Neural progenitor cell (in vitro differentiated cells): ENCODE measurements around the gene LDLRAD4. TPM values are rescaled to one million over a fixed set of nuclear protein-coding genes. Genes with fewer than 3 reads are reported as not detected.

Experiments used
- DNase-seq: peaks from one replicate; pipeline ENCODE4 v3.0.0-alpha.2; 2016; ENCODE audit warnings: low spot score
- H2AFZ ChIP-seq: fragments of 200-600 bp; sonication (generic); replicated peaks from 2 replicates; pipeline ENCODE4 v1.6.1; 2016; ENCODE audit warnings: antibody characterized with exemption
- H3F3A ChIP-seq: fragments of 200-600 bp; sonication (generic); 2 replicates; pipeline ENCODE4 v1.6.1; 2016; ENCODE audit warnings: antibody characterized with exemption, low read depth
- H3K27ac ChIP-seq: fragments of 200-600 bp; sonication (generic); 2 replicates; pipeline ENCODE4 v1.5.1; 2016; ENCODE audit warnings: mild to moderate bottlenecking
- H3K27me3 ChIP-seq: fragments of 200-600 bp; sonication (generic); 2 replicates; pipeline ENCODE4 v1.6.1; 2016; ENCODE audit warnings: mild to moderate bottlenecking, moderate library complexity
- H3K36me3 ChIP-seq: fragments of 200-600 bp; sonication (generic); 2 replicates; pipeline ENCODE4 v1.5.1; 2016
- H3K4me1 ChIP-seq: fragments of 200-600 bp; sonication (generic); 2 replicates; pipeline ENCODE4 v1.6.1; 2016; ENCODE audit warnings: mixed run types
- H3K4me2 ChIP-seq: fragments of 200-600 bp; sonication (generic); 2 replicates; pipeline ENCODE4 v1.6.1; 2016
- H3K4me3 ChIP-seq: fragments of 200-600 bp; sonication (generic); 2 replicates; pipeline ENCODE4 v1.5.1; 2016
- H3K79me2 ChIP-seq: fragments of 200-600 bp; sonication (generic); 2 replicates; pipeline ENCODE4 v1.6.1; 2016; ENCODE audit warnings: low read depth
- H3K9ac ChIP-seq: fragments of 200-600 bp; sonication (generic); 2 replicates; pipeline ENCODE4 v1.6.1; 2016
- H3K9me3 ChIP-seq: fragments of 200-600 bp; sonication (generic); 2 replicates; pipeline ENCODE4 v1.5.1; 2016; ENCODE audit warnings: low read depth
- H4K20me1 ChIP-seq: fragments of 200-600 bp; sonication (generic); 2 replicates; pipeline ENCODE4 v1.6.1; 2016; ENCODE audit warnings: low read depth
- H3K27ac Mint-ChIP-seq: 3 replicates; pipeline ENCODE4 v1.8.0; 2021; ENCODE audit warnings: mixed read lengths
- H3K27me3 Mint-ChIP-seq: 2 replicates; pipeline ENCODE4 v1.8.0; 2022; ENCODE audit warnings: low read depth, mild to moderate bottlenecking, inconsistent platforms, moderate library complexity, mixed read lengths; ENCODE audit not compliant: insufficient read depth
- H3K36me3 Mint-ChIP-seq: 3 replicates; pipeline ENCODE4 v1.8.0; 2021; ENCODE audit warnings: mixed read lengths
- H3K4me1 Mint-ChIP-seq: 3 replicates; pipeline ENCODE4 v1.8.0; 2021; ENCODE audit warnings: mixed read lengths
- H3K4me3 Mint-ChIP-seq: 3 replicates; pipeline ENCODE4 v1.8.0; 2021; ENCODE audit warnings: mild to moderate bottlenecking, moderate library complexity, mixed read lengths
- H3K9me3 Mint-ChIP-seq: 3 replicates; pipeline ENCODE4 v1.8.0; 2020; ENCODE audit warnings: mixed read lengths
- EZH2 ChIP-seq: fragments of 200-600 bp; sonication (generic); IDR thresholded peaks from 2 replicates; pipeline ENCODE4 v1.6.1; 2017; ENCODE audit warnings: antibody characterized with exemption, mild to moderate bottlenecking, moderate library complexity
- EZH2phosphoT487 ChIP-seq: fragments of 200-600 bp; sonication (generic); IDR thresholded peaks from 2 replicates; pipeline ENCODE4 v1.6.1; 2017; ENCODE audit warnings: antibody characterized with exemption
- total RNA-seq: library from RNA; depleted of rRNA; stranded (reverse); fragments of >200 nt; gene quantifications from 2 replicates; pipeline ENCODE4 v1.2.3, GENCODE V29; 2015; ENCODE audit warnings: low replicate concordance
- TF ChIP-seq, protein P1 (sequence below): fragments of 200-600 bp; sonication (generic); IDR thresholded peaks from 2 replicates; pipeline ENCODE4 v1.5.1; 2017; ENCODE audit warnings: antibody characterized with exemption, mild to moderate bottlenecking

The LDLRAD4 gene
- total RNA-seq, 1 donor from 2014 or later: 0.65 TPM

- H3K27ac ChIP-seq: no peak overlapping the region
- no peak overlapping the region for H3K9ac ChIP-seq
- H3K4me2 ChIP-seq: no peak overlapping the region
- Mint-ChIP-seq H3K27me3 (no peaks in the 10 kb centered on the region), H3K9me3 (peaks cover 3% of the 10 kb centered on the region), H3K27ac (no peak overlapping the region), H3K4me3 (no peak overlapping the region), H3K36me3 (peaks cover 4% of the 10 kb centered on the region), H3K4me1 (peaks cover 3% of the 10 kb centered on the region)
- H4K20me1 ChIP-seq: no peaks in the 10 kb centered on the region
- no peak overlapping the region for H3K4me3 ChIP-seq
- H3K9me3 ChIP-seq: no peaks in the 10 kb centered on the region
- H3F3A ChIP-seq: no peaks in the 10 kb centered on the region
- no peaks in the 10 kb centered on the region for H3K4me1 ChIP-seq
- peaks cover 15% of the 10 kb centered on the region for H3K27me3 ChIP-seq
- no peaks in the 10 kb centered on the region for H3K79me2 ChIP-seq
- DNase-seq: no peak
- no peaks in the 10 kb centered on the region for H3K36me3 ChIP-seq
- peak overlapping the region; percentile 15 for H2AFZ ChIP-seq
- TF ChIP-seq, protein P1, sequence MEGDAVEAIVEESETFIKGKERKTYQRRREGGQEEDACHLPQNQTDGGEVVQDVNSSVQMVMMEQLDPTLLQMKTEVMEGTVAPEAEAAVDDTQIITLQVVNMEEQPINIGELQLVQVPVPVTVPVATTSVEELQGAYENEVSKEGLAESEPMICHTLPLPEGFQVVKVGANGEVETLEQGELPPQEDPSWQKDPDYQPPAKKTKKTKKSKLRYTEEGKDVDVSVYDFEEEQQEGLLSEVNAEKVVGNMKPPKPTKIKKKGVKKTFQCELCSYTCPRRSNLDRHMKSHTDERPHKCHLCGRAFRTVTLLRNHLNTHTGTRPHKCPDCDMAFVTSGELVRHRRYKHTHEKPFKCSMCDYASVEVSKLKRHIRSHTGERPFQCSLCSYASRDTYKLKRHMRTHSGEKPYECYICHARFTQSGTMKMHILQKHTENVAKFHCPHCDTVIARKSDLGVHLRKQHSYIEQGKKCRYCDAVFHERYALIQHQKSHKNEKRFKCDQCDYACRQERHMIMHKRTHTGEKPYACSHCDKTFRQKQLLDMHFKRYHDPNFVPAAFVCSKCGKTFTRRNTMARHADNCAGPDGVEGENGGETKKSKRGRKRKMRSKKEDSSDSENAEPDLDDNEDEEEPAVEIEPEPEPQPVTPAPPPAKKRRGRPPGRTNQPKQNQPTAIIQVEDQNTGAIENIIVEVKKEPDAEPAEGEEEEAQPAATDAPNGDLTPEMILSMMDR: no peak
- TF ChIP-seq EZH2 (no peak), EZH2phosphoT487 (no peak)
Measured at GRCh38 chr18:13641551-13642439, 423.2 kb downstream of the LDLRAD4 start.

DNA sequence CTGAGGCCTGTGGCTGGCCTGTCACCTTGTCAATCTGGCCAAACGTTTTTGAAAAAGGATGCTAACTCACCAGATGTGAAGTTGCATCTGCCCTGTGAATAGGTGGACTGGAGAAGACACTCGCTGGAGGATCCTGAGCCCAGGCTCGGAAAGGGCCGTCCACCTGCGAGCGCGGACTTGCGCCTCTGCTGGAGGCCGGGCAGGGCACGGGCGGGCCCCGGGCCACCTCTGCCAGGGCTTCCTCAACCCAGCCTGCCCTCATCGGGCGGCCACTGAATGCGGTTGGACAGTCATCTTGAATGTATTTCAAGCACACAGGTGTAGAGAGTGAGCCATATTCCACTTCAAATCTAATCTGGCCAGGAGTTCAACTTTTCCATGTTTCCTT is 423.9 kb downstream of the LDLRAD4 start:
- TF ChIP-seq EZH2phosphoT487 (no peak), EZH2 (no peak)
- TF ChIP-seq, protein P1: no peak

DNA sequence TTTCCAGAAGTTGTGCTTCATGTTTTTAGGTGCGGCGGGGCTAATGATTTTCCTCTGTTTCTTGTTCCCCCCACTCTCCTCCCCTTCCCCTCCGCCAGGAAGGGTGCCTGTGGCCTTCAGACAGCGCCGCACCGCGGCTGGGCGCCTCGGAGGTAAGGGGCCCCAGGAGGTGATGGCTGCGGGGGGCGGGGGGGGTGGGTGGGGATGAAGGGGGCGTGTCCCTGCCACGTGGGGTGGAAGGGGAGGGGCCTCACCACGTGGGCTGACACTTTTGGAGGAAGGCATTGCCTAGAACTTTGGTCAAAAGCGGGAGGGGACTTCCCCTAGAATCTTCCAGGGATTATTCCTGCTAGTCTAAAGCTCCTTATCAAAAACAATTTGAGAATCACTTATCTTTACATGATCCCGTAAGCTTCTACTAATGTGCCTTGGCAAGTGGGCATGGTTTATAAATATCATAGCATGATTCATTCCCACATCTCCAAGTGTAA is 424.7 kb downstream of the LDLRAD4 start:
- H3K27ac Mint-ChIP-seq: no peak overlapping the region
- no peak overlapping the region for H3K4me3 Mint-ChIP-seq
- peaks cover 4% of the 10 kb centered on the region for H3K36me3 Mint-ChIP-seq
- H3F3A ChIP-seq: no peaks in the 10 kb centered on the region
- TF ChIP-seq, protein P1: no peak
- TF ChIP-seq EZH2phosphoT487 (no peak), EZH2 (no peak)
- no peak overlapping the region for H3K9ac ChIP-seq
- H3K27ac ChIP-seq: no peak overlapping the region
- H3K9me3 Mint-ChIP-seq: peaks cover 3% of the 10 kb centered on the region
- no peak overlapping the region for H3K4me3 ChIP-seq
- H3K79me2 ChIP-seq: no peaks in the 10 kb centered on the region
- no peaks in the 10 kb centered on the region for H4K20me1 ChIP-seq
- no peak for DNase-seq
- H3K4me1 Mint-ChIP-seq: no peaks in the 10 kb centered on the region
- H3K4me1 ChIP-seq: no peaks in the 10 kb centered on the region
- no peaks in the 10 kb centered on the region for H3K36me3 ChIP-seq
- H2AFZ ChIP-seq: no peak overlapping the region
- H3K9me3 ChIP-seq: no peaks in the 10 kb centered on the region
- no peaks in the 10 kb centered on the region for H3K27me3 Mint-ChIP-seq
- no peak overlapping the region for H3K4me2 ChIP-seq
- peaks cover 15% of the 10 kb centered on the region for H3K27me3 ChIP-seq

More for the DNA sequence above, 423.9 kb downstream of the LDLRAD4 start:
- H3K4me2 ChIP-seq: no peak overlapping the region
- no peaks in the 10 kb centered on the region for H3K9me3 ChIP-seq
- peaks cover 3% of the 10 kb centered on the region for H3K9me3 Mint-ChIP-seq
- H3K36me3 ChIP-seq: no peaks in the 10 kb centered on the region
- H3K27me3 ChIP-seq: peaks cover 15% of the 10 kb centered on the region
- no peak overlapping the region for H3K9ac ChIP-seq
- no peaks in the 10 kb centered on the region for H3K4me1 ChIP-seq
- no peak for DNase-seq
- H3K79me2 ChIP-seq: no peaks in the 10 kb centered on the region
- H3K27me3 Mint-ChIP-seq: no peaks in the 10 kb centered on the region
- no peaks in the 10 kb centered on the region for H3F3A ChIP-seq
- H2AFZ ChIP-seq: no peak overlapping the region
- no peaks in the 10 kb centered on the region for H3K4me1 Mint-ChIP-seq
- no peaks in the 10 kb centered on the region for H4K20me1 ChIP-seq
- no peak overlapping the region for H3K4me3 Mint-ChIP-seq
- H3K36me3 Mint-ChIP-seq: peaks cover 4% of the 10 kb centered on the region
- no peak overlapping the region for H3K27ac ChIP-seq
- no peak overlapping the region for H3K4me3 ChIP-seq
- H3K27ac Mint-ChIP-seq: no peak overlapping the region
